HEK293 (cell line): ENCODE data around the gene SPOCK1.

Experiments used
- CTCF ChIA-PET: fragments of 350-600 bp; formaldehyde crosslinking; extraction: SDS; loops from one replicate; lab custom pipeline; 2021; ENCODE audit warnings: antibody characterized with exemption; lab: Yijun Ruan, JAX
- POLR2A ChIA-PET: fragments of 300-600 bp; formaldehyde crosslinking; extraction: SDS; loops from one replicate; lab custom pipeline; 2020; ENCODE audit warnings: antibody characterized with exemption, inconsistent platforms; lab: Yijun Ruan, JAX
- H3K27ac ChIP-seq: fragments of 200-500 bp; sonication (Bioruptor generic); 2 replicates; pipeline ENCODE4 v1.5.1; 2014; ENCODE audit warnings: low read depth, low read length, control low read depth, inconsistent platforms; ENCODE audit errors: extremely low read depth
- H3K36me3 ChIP-seq, 2 experiments: fragments of 200-500 bp in 1 of 2; sonication (Bioruptor generic) in 1 of 2; 1 replicate in 1 of 2; 2 replicates in 1 of 2; pipeline ENCODE4 v1.5.1; 2014 to 2017; ENCODE audit warnings: inconsistent platforms in 2 of 2, low read length in 2 of 2; ENCODE audit not compliant: control insufficient read depth in 2 of 2, insufficient read depth in 1 of 2
- H3K4me1 ChIP-seq: fragments of 200-500 bp; sonication (Bioruptor generic); 2 replicates; pipeline ENCODE4 v1.5.1; 2014; ENCODE audit warnings: mild to moderate bottlenecking, low read length, inconsistent platforms; ENCODE audit not compliant: control insufficient read depth, insufficient read depth
- H3K4me3 ChIP-seq: 2 replicates; pipeline ENCODE4 v1.5.1; 2011; ENCODE audit warnings: low read depth, mild to moderate bottlenecking, control low read depth, low read length, moderate library complexity
- H3K9me3 ChIP-seq: fragments of 200-500 bp; sonication (Bioruptor generic); 2 replicates; pipeline ENCODE4 v1.5.1; 2014; ENCODE audit warnings: low read depth, low read length, inconsistent platforms; ENCODE audit not compliant: control insufficient read depth, insufficient read depth
- ELK4 ChIP-seq: IDR thresholded peaks from 2 replicates; pipeline ENCODE4 v1.6.1; 2011; ENCODE audit warnings: mild to moderate bottlenecking, low read depth, low read length, borderline replicate concordance
- HOXA7 ChIP-seq: sonication (generic); formaldehyde crosslinking; IDR thresholded peaks from 2 replicates; pipeline ENCODE4 v1.8.1; 2022; ENCODE audit warnings: missing genetic modification reagents, borderline replicate concordance
- REST ChIP-seq: fragments of 450-650 bp; formaldehyde crosslinking; IDR thresholded peaks from 2 replicates; pipeline ENCODE4 v1.5.1; 2016; ENCODE audit warnings: missing biosample characterization, missing genetic modification characterization
- SALL2 ChIP-seq: fragments of 450-650 bp; formaldehyde crosslinking; IDR thresholded peaks from 2 replicates; pipeline ENCODE4 v1.5.0; 2017; ENCODE audit warnings: missing biosample characterization, mild to moderate bottlenecking, missing genetic modification characterization, borderline replicate concordance
- SCRT2 ChIP-seq: fragments of 450-650 bp; formaldehyde crosslinking; IDR thresholded peaks from 2 replicates; pipeline ENCODE4 v1.5.1; 2016; ENCODE audit warnings: missing biosample characterization, missing genetic modification characterization
- SP3 ChIP-seq: fragments of 450-650 bp; formaldehyde crosslinking; IDR thresholded peaks from 2 replicates; pipeline ENCODE4 v1.5.1; 2016; ENCODE audit warnings: missing biosample characterization, missing genetic modification characterization
- YY2 ChIP-seq: fragments of 450-650 bp; formaldehyde crosslinking; IDR thresholded peaks from 2 replicates; pipeline ENCODE4 v1.5.1; 2016; ENCODE audit warnings: missing biosample characterization, missing genetic modification characterization
- ZBTB48 ChIP-seq: fragments of 450-650 bp; formaldehyde crosslinking; IDR thresholded peaks from 2 replicates; pipeline ENCODE4 v1.5.1; 2016; ENCODE audit warnings: missing biosample characterization, missing genetic modification characterization
- ZFHX2 ChIP-seq: fragments of 450-650 bp; formaldehyde crosslinking; conservative IDR thresholded peaks from 2 replicates; pipeline ENCODE4 v1.5.1; 2016; ENCODE audit warnings: missing biosample characterization, missing genetic modification characterization
- ZNF10 ChIP-seq: fragments of 450-650 bp; formaldehyde crosslinking; IDR thresholded peaks from 2 replicates; pipeline ENCODE4 v1.5.1; 2017; ENCODE audit warnings: missing biosample characterization, missing genetic modification characterization
- ZNF133 ChIP-seq: fragments of 450-650 bp; formaldehyde crosslinking; IDR thresholded peaks from 2 replicates; pipeline ENCODE4 v1.5.1; 2016; ENCODE audit warnings: missing biosample characterization, missing genetic modification characterization
- ZNF138 ChIP-seq: fragments of 450-650 bp; formaldehyde crosslinking; IDR thresholded peaks from 2 replicates; pipeline ENCODE4 v1.5.1; 2016; ENCODE audit warnings: missing biosample characterization, missing genetic modification characterization, borderline replicate concordance
- ZNF16 ChIP-seq: fragments of 450-650 bp; formaldehyde crosslinking; IDR thresholded peaks from 2 replicates; pipeline ENCODE4 v1.5.1; 2016; ENCODE audit warnings: low read depth, missing biosample characterization, missing genetic modification characterization
- ZNF184 ChIP-seq: fragments of 450-650 bp; IDR thresholded peaks from 2 replicates; pipeline ENCODE4 v1.5.1; 2018; ENCODE audit warnings: missing biosample characterization, mild to moderate bottlenecking, missing genetic modification characterization
- ZNF335 ChIP-seq: fragments of 450-650 bp; formaldehyde crosslinking; conservative IDR thresholded peaks from 2 replicates; pipeline ENCODE4 v1.5.1; 2016; ENCODE audit warnings: missing biosample characterization, missing genetic modification characterization
- ZNF362 ChIP-seq: fragments of 450-650 bp; formaldehyde crosslinking; IDR thresholded peaks from 2 replicates; pipeline ENCODE4 v1.5.1; 2016; ENCODE audit warnings: missing biosample characterization, missing genetic modification characterization
- ZNF449 ChIP-seq: fragments of 450-650 bp; formaldehyde crosslinking; IDR thresholded peaks from 2 replicates; pipeline ENCODE4 v1.5.1; 2017; ENCODE audit warnings: missing biosample characterization, mild to moderate bottlenecking, missing genetic modification characterization, moderate library complexity
- ZNF555 ChIP-seq: fragments of 450-650 bp; formaldehyde crosslinking; conservative IDR thresholded peaks from 2 replicates; pipeline ENCODE4 v1.5.1; 2017; ENCODE audit warnings: missing biosample characterization, mild to moderate bottlenecking, missing genetic modification characterization, inconsistent platforms
- ZNF571 ChIP-seq: fragments of 450-650 bp; formaldehyde crosslinking; IDR thresholded peaks from 2 replicates; pipeline ENCODE4 v1.5.0; 2017; ENCODE audit warnings: missing biosample characterization, missing genetic modification characterization
- ZNF580 ChIP-seq: fragments of 450-650 bp; formaldehyde crosslinking; IDR thresholded peaks from 2 replicates; pipeline ENCODE4 v1.5.1; 2016; ENCODE audit warnings: missing biosample characterization, missing genetic modification characterization
- ZNF645 ChIP-seq: fragments of 450-650 bp; formaldehyde crosslinking; IDR thresholded peaks from 2 replicates; pipeline ENCODE4; 2016; ENCODE audit warnings: missing biosample characterization, missing genetic modification characterization
- ZNF654 ChIP-seq: fragments of 450-650 bp; formaldehyde crosslinking; IDR thresholded peaks from 2 replicates; pipeline ENCODE4 v1.5.1; 2016; ENCODE audit warnings: low read depth, missing biosample characterization, missing genetic modification characterization
- ZNF704 ChIP-seq: fragments of 450-650 bp; formaldehyde crosslinking; IDR thresholded peaks from 2 replicates; pipeline ENCODE4 v1.5.1; 2016; ENCODE audit warnings: missing biosample characterization, missing genetic modification characterization
- ZNF707 ChIP-seq: fragments of 450-650 bp; formaldehyde crosslinking; IDR thresholded peaks from 2 replicates; pipeline ENCODE4 v1.5.1; 2016; ENCODE audit warnings: missing biosample characterization, missing genetic modification characterization
- ZNF747 ChIP-seq: fragments of 450-650 bp; formaldehyde crosslinking; IDR thresholded peaks from 2 replicates; pipeline ENCODE4 v1.5.1; 2016; ENCODE audit warnings: missing biosample characterization, missing genetic modification characterization
- ZNF777 ChIP-seq: fragments of 450-650 bp; formaldehyde crosslinking; IDR thresholded peaks from 2 replicates; pipeline ENCODE4 v1.5.1; 2017; ENCODE audit warnings: missing biosample characterization, missing genetic modification characterization, borderline replicate concordance

The SPOCK1 gene

GRCh38 chr5:136994154-136994553 is 505.0 kb downstream of the SPOCK1 start:
- no peak overlapping the region for H3K27ac ChIP-seq
- H3K36me3 ChIP-seq: no peaks in the 10 kb centered on the region
- ChIA-PET CTCF (interaction anchor here (0.7 kb wide), 1 partner anchor 18 kb away, joined by 3 read pairs; no protein-coding TSS in a partner anchor), POLR2A (no interaction called here)
- H3K9me3 ChIP-seq: no peaks in the 10 kb centered on the region
- no peak overlapping the region for H3K4me3 ChIP-seq
- no peaks in the 10 kb centered on the region for H3K4me1 ChIP-seq
- TF ChIP-seq ZNF645 (no peak), ZNF335 (tag by site-specific recombination) (no peak), HOXA7 (CRISPR knock-in tag) (no peak), ZNF16 (no peak), ZNF10 (no peak), ZFHX2 (tag by site-specific recombination) (no peak), ZNF571 (tag by site-specific recombination) (no peak), ZNF555 (tag by site-specific recombination) (no peak), SP3 (tag by site-specific recombination) (no peak), ZNF184 (tag by site-specific recombination) (no peak), ZBTB48 (no peak), ELK4 (no peak), ZNF580 (tag by site-specific recombination) (no peak), ZNF707 (tag by site-specific recombination) (no peak), ZNF777 (tag by site-specific recombination) (no peak), REST (no peak), ZNF362 (tag by site-specific recombination) (no peak)

- Histone ChIP-seq H3K36me3 (no peaks in the 10 kb centered on the region), H3K4me1 (no peaks in the 10 kb centered on the region), H3K9me3 (no peaks in the 10 kb centered on the region), H3K27ac (no peak overlapping the region), H3K4me3 (no peak overlapping the region)
- POLR2A ChIA-PET: no interaction called here
- CTCF ChIA-PET: interaction anchor here (0.6 kb wide), 1 partner anchor 68 kb away, joined by 3 read pairs; no protein-coding TSS in a partner anchor
- TF ChIP-seq ZNF184 (tag by site-specific recombination): no peak
- no peak for TF ChIP-seq YY2 (tag by site-specific recombination)
- no peak for TF ChIP-seq ZNF133 (tag by site-specific recombination)
- TF ChIP-seq ZNF704 (tag by site-specific recombination): no peak
- TF ChIP-seq ZNF654 (tag by site-specific recombination): no peak
- TF ChIP-seq ZNF747 (tag by site-specific recombination): no peak
- TF ChIP-seq SCRT2: no peak
- TF ChIP-seq SALL2 (tag by site-specific recombination): no peak
- no peak for TF ChIP-seq ZNF449 (tag by site-specific recombination)
- TF ChIP-seq ZNF138 (tag by site-specific recombination): no peak
Observed at GRCh38 chr5:136992796-136993489, 506.2 kb downstream of the SPOCK1 start.
